BJ (cell line): Measurements from ENCODE around the gene L3MBTL4. TPM values are rescaled to one million over a fixed set of nuclear protein-coding genes. Genes with fewer than 3 reads are reported as not detected.

ENCODE experiments used
- CTCF ChIA-PET: fragments of 350-600 bp; formaldehyde crosslinking; extraction: SDS; loops from one replicate; lab custom pipeline; 2021; ENCODE audit warnings: antibody characterized with exemption, inconsistent platforms; lab: Yijun Ruan, JAX
- POLR2A ChIA-PET: fragments of 300-600 bp; sonication (Branson Sonifier 250); formaldehyde crosslinking; extraction: SDS; loops from one replicate; lab custom pipeline; 2021; ENCODE audit warnings: antibody characterized with exemption; lab: Charles Lee
- DNase-seq: peaks from one replicate; pipeline ENCODE4 v3.0.0-alpha.2; 2011; ENCODE audit warnings: low read depth
- H3K27me3 ChIP-seq: 2 replicates; pipeline ENCODE4 v1.6.0; 2011; ENCODE audit warnings: low read length; ENCODE audit not compliant: control insufficient read depth, insufficient read depth
- H3K36me3 ChIP-seq: 2 replicates; pipeline ENCODE4 v1.5.1; 2011; ENCODE audit warnings: low read length; ENCODE audit not compliant: control insufficient read depth, insufficient read depth
- H3K4me3 ChIP-seq: 2 replicates; pipeline ENCODE4 v1.5.1; 2011; ENCODE audit warnings: low read depth, mild to moderate bottlenecking, control low read depth, low read length
- polyA plus RNA-seq: library from polyadenylated mRNA; depleted of rRNA; stranded (reverse); fragments of >200 nt; gene quantifications from 2 replicates; pipeline ENCODE4 v1.2.3, GENCODE V29; 2011
- TF ChIP-seq, protein P1 (sequence below): IDR thresholded peaks from 2 replicates; pipeline ENCODE4 v1.5.1; 2011; ENCODE audit warnings: low read depth, mild to moderate bottlenecking, control low read depth, inconsistent platforms, low read length, moderate library complexity; ENCODE audit not compliant: insufficient read depth

L3MBTL4 gene
- polyA plus RNA-seq, 1 experiment = not detected

DNA sequence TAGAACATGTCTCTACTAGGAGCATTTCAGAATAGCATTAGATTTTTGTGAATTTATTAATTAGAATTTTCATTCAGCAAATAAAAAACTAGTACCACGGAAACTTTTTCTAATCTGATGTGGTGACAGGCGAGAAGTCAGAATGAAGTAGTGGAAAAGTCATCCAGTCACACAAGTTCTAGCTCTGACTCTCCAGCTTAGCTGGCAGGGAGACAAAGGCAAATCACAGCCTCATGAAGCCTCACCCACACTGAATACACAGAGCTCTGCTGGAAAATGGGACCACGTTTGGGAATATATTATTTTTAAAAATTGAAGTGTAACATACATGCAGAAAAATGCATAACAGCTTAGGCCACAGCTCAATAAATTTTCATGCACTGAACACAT lies 86.1 kb downstream of the L3MBTL4 start:
- TF ChIP-seq, protein P1, sequence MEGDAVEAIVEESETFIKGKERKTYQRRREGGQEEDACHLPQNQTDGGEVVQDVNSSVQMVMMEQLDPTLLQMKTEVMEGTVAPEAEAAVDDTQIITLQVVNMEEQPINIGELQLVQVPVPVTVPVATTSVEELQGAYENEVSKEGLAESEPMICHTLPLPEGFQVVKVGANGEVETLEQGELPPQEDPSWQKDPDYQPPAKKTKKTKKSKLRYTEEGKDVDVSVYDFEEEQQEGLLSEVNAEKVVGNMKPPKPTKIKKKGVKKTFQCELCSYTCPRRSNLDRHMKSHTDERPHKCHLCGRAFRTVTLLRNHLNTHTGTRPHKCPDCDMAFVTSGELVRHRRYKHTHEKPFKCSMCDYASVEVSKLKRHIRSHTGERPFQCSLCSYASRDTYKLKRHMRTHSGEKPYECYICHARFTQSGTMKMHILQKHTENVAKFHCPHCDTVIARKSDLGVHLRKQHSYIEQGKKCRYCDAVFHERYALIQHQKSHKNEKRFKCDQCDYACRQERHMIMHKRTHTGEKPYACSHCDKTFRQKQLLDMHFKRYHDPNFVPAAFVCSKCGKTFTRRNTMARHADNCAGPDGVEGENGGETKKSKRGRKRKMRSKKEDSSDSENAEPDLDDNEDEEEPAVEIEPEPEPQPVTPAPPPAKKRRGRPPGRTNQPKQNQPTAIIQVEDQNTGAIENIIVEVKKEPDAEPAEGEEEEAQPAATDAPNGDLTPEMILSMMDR = no peak
- DNase-seq = no peak
- CTCF ChIA-PET = no interaction called here
- POLR2A ChIA-PET = no interaction called here
- Histone ChIP-seq H3K36me3 (no peaks in the 10 kb centered on the region), H3K27me3 (no peaks in the 10 kb centered on the region), H3K4me3 (no peak overlapping the region)

DNA sequence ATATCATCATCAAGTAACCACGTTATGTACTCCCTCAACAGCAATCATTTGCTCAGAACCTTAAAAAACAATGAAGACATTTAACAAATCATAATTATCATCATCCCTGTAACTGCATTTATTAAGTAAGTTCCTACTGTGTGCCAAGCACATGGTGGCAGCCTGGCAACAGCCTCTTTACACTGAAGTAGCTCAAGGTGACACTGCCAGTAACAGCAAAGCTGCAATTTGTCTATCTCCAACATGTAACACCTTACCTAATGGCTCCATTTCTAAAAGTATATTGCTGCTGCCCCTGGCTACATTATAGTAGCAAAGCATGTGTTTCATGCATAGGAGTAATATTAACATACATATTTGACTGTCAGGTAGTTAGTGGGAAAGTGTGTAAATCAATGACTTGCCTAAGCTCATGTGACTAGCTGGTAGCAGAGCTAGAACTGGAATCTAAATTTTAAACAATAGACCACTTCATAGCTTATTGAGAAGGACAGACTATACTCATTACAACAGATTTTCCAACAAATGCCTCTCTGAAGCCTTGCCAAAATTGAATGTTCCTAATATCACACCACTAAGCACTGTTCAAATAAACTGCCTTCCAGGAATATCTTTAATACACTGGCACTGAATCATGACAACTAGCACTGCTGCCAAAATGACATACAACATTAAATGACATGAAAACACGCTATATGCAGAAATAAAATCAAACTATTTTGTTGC lies 86.7 kb downstream of the L3MBTL4 start:
- TF ChIP-seq, protein P1 = no peak
- CTCF ChIA-PET = no interaction called here
- H3K36me3 ChIP-seq = no peaks in the 10 kb centered on the region
- DNase-seq = no peak
- no peaks in the 10 kb centered on the region for H3K27me3 ChIP-seq
- H3K4me3 ChIP-seq = no peak overlapping the region
- POLR2A ChIA-PET = no interaction called here

DNA sequence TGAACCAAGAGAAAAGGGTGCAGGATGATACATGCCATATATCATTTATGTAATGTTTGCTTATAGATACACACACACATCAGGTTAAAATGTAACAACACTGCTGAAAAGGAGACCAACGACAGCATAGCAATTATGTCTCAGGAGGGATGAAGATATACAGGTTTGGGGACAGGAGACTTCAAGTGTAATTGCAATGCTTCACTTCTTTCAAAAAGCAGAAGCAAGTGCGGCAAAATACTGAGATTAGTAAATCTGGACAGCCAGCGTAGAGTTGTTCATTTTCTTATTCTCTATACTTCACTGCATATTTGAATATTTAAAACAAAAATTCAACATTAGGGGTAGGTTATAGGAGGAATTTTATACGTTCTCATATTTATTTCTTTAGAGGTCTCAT lies 87.2 kb downstream of the L3MBTL4 start:
- no peak for DNase-seq
- POLR2A ChIA-PET = no interaction called here
- TF ChIP-seq, protein P1 = no peak
- CTCF ChIA-PET = no interaction called here
- no peaks in the 10 kb centered on the region for H3K36me3 ChIP-seq
- no peak overlapping the region for H3K4me3 ChIP-seq
- H3K27me3 ChIP-seq = no peaks in the 10 kb centered on the region

DNA sequence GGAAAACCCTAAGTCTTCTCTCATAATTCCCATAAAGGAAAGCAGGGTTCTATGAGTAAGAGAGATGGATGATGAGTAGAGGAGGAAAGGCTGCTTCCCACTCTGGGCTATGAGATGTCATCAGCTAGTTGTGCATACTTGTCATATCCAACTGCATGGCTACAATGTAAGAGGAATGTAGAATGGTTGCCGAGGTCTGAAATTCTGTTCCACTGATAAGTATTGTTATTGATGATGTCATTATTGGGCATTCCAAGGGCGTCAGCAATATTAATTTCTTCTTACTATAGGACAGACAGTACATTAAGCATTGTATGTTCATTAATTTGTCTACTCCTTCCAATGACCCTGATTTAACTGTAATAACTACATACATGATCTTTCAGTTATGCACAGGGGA lies 88.1 kb downstream of the L3MBTL4 start:
- no peak for DNase-seq
- H3K4me3 ChIP-seq = no peak overlapping the region
- TF ChIP-seq, protein P1 = no peak
- CTCF ChIA-PET = no interaction called here
- POLR2A ChIA-PET = no interaction called here
- no peaks in the 10 kb centered on the region for H3K36me3 ChIP-seq
- no peaks in the 10 kb centered on the region for H3K27me3 ChIP-seq

DNA sequence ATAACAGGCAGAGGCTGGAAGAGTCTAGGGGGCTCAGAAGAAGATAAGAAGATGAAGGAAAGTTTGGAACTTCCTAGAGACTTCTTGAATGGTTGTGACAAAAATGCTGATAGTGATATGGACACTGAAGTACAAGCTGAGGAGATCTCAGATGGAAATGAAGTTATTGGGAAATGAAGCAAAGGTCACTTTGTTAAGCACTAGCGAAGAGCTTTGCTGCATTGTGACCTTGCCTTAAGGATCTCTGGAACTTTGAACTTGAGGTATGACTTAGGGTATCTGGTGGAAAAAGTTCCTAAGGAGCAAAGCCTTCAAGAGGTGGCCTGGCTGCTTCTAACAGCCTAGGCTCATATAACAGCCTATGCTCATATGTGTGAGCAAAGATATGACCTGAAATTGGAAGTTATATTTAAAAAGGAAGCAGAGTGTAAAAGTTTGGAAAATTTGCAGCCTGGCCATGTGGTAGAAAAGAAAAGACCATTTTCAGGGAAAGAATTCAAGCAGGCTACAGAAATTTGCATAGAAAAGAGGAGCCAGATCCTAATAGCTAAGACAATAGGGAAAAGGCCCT lies 91.3 kb downstream of the L3MBTL4 start:
- DNase-seq = no peak
- TF ChIP-seq, protein P1 = no peak
- H3K36me3 ChIP-seq = no peaks in the 10 kb centered on the region
- ChIA-PET POLR2A (no interaction called here), CTCF (no interaction called here)
- no peaks in the 10 kb centered on the region for H3K27me3 ChIP-seq
- no peak overlapping the region for H3K4me3 ChIP-seq
